AG04450 (cell line): ENCODE measurements around the gene OR2A12. TPM values are rescaled to one million over a fixed set of nuclear protein-coding genes. Genes with fewer than 3 reads are reported as not detected.

ENCODE experiments used
- CTCF ChIA-PET: fragments of 300-600, 350-600 bp; formaldehyde crosslinking; extraction: SDS; loops from one replicate; lab custom pipeline; 2022; ENCODE audit warnings: antibody characterized with exemption, inconsistent platforms; lab: Charles Lee
- POLR2A ChIA-PET: fragments of 350-600 bp; formaldehyde crosslinking; extraction: SDS; loops from one replicate; lab custom pipeline; 2021; ENCODE audit warnings: antibody characterized with exemption, inconsistent platforms; lab: Yijun Ruan, JAX
- DNase-seq: peaks from one replicate; pipeline ENCODE4 v3.0.0-alpha.2; 2011; ENCODE audit warnings: low read depth, low spot score
- H3K27ac ChIP-seq: one replicate; pipeline ENCODE4 v1.5.1; 2012; ENCODE audit warnings: low read depth, low read length, control low read depth
- H3K27me3 ChIP-seq: one replicate; pipeline ENCODE4 v1.6.0; 2012; ENCODE audit warnings: low read length; ENCODE audit not compliant: control insufficient read depth, insufficient read depth
- H3K4me3 ChIP-seq: 2 replicates; pipeline ENCODE4 v1.5.1; 2011; ENCODE audit warnings: mild to moderate bottlenecking, low read depth, low read length, control low read depth
- H3K9me3 ChIP-seq: 2 replicates; pipeline ENCODE4 v1.5.1; 2012; ENCODE audit warnings: low read length; ENCODE audit not compliant: control insufficient read depth, insufficient read depth
- CTCF ChIP-seq: IDR thresholded peaks from 2 replicates; pipeline ENCODE4 v1.5.1; 2011; ENCODE audit warnings: low read depth, low read length, control low read depth, inconsistent platforms
- polyA plus RNA-seq: library from polyadenylated mRNA; depleted of rRNA; stranded (reverse); fragments of >200 nt; gene quantifications from 2 replicates; pipeline ENCODE4 v1.2.3, GENCODE V29; 2011; rRNA removed
- small RNA-seq: library from RNA; depleted of rRNA; stranded (forward); fragments of <200 nt; gene quantifications from one replicate; pipeline ENCODE3, GENCODE V24; 2012; ENCODE audit warnings: low read depth; ENCODE audit not compliant: insufficient read length

Gene OR2A12
- polyA plus RNA-seq, 1 experiment, result not detected

DNA sequence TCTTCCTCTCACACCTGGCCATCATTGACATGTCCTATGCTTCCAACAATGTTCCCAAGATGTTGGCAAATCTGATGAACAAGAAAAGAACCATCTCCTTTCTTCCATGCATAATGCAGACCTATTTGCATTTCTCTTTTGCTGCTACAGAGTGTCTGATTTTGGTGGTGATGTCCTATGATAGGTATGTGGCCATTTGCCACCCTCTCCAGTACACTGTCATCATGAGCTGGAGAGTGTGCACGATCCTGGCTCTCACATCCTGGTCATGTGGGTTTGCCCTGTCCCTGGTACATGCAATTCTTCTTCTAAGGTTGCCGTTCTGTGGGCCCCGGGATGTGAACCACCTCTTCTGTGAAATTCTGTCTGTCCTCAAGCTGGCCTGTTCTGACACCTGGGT is 56.1 kb downstream of the OR2A12 start:
- no peak overlapping the region for H3K27ac ChIP-seq
- CTCF ChIA-PET, result interaction anchor here (1.0 kb wide), 1 partner anchor 14 kb away, joined by 5 read pairs; no protein-coding TSS in a partner anchor

GRCh38 chr7:144144426-144144825 is 58.3 kb downstream of the OR2A12 start:
- no peak for DNase-seq
- no peak overlapping the region for H3K4me3 ChIP-seq
- TF ChIP-seq CTCF, result no peak
- CTCF ChIA-PET, result no interaction called here
- peaks cover 7% of the 10 kb centered on the region for H3K9me3 ChIP-seq
- H3K27me3 ChIP-seq, result no peaks in the 10 kb centered on the region
- POLR2A ChIA-PET, result no interaction called here
- no peak overlapping the region for H3K27ac ChIP-seq

More for the DNA sequence above, 56.1 kb downstream of the OR2A12 start:
- no peak for TF ChIP-seq CTCF
- DNase-seq, result no peak
- Histone ChIP-seq H3K4me3 (no peak overlapping the region), H3K9me3 (peaks cover 4% of the 10 kb centered on the region), H3K27me3 (no peaks in the 10 kb centered on the region)
- POLR2A ChIA-PET, result no interaction called here

DNA sequence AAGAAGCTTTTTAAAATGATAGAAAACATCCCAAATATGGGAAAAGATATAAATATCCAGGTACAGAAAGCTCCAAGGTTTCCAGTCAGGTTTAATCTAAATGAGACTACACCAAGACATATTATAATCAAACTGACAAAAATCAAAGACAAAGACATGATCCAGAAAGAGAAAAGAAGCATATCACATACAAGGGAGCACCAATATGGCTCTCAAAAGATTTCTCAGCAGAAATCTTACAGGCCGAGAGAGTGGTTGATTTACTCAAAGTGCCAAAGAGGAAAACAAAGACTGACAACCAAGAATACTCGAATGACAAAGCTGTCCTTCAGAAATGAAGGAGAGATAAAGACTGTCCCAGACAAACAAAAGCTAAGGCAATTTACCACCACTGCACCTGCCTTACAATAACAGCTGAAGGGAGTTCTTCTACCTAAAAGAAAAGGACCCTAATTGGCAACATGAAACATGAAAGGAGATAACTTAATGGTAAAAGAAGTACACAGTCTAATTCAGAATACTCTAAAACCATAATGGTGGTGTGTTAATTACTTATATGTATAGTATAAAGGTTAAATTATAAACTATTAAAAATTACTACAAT is 62.2 kb downstream of the OR2A12 start:
- Histone ChIP-seq H3K4me3 (no peak overlapping the region), H3K27ac (no peak overlapping the region), H3K9me3 (peaks cover 7% of the 10 kb centered on the region), H3K27me3 (no peaks in the 10 kb centered on the region)
- POLR2A ChIA-PET, result no interaction called here
- DNase-seq, result no peak
- no peak for TF ChIP-seq CTCF
- CTCF ChIA-PET, result interaction anchor here (0.5 to 1.4 kb wide), 2 partner anchors 20 to 944 kb away, joined by 3 to 5 read pairs; no protein-coding TSS in a partner anchor

Small RNA genes within 50 kb of the gene (small RNA-seq; reads per million reads assigned to genes)
- not detected for gene OR2A41P

Other genes starting within 250 kb of the OR2A12 start
- gene TCAF1, start 184.1 kb upstream of the OR2A12 start, polyA plus RNA-seq, result 57.0 and 61.3 TPM in 2 replicates
- not detected in 2 replicates for gene OR2F2, start 151.0 kb upstream of the OR2A12 start, polyA plus RNA-seq
- gene OR2F1, start 131.4 kb upstream of the OR2A12 start, polyA plus RNA-seq, result not detected in 2 replicates
- not detected in 2 replicates for gene OR6B1, start 86.0 kb upstream of the OR2A12 start, polyA plus RNA-seq
- not detected in 2 replicates for gene OR2A5, start 37.3 kb upstream of the OR2A12 start, polyA plus RNA-seq
- gene OR2A25, start 16.5 kb upstream of the OR2A12 start, polyA plus RNA-seq, result not detected in 2 replicates
- gene OR2A2, start 23.3 kb downstream of the OR2A12 start, polyA plus RNA-seq, result not detected in 2 replicates
- gene OR2A14, start 36.9 kb downstream of the OR2A12 start, polyA plus RNA-seq, result not detected in 2 replicates
- 0.04 TPM in 1 of 2 replicates, not detected in the other for gene CTAGE4, start 97.2 kb downstream of the OR2A12 start, polyA plus RNA-seq
- 0.10 and 0.20 TPM in 2 replicates for gene ARHGEF35, start 109.6 kb downstream of the OR2A12 start, polyA plus RNA-seq
- gene OR2A42, start 153.3 kb downstream of the OR2A12 start, polyA plus RNA-seq, result not detected in 2 replicates
- gene OR2A7, start 178.5 kb downstream of the OR2A12 start, polyA plus RNA-seq, result 0.06 TPM in 1 of 2 replicates, not detected in the other
- gene CTAGE8, start 183.0 kb downstream of the OR2A12 start, polyA plus RNA-seq, result 0.16 TPM in 1 of 2 replicates, not detected in the other
- not detected in 2 replicates for gene OR2A1, start 226.1 kb downstream of the OR2A12 start, polyA plus RNA-seq